Measurements from ENCODE around the gene CDH12.
"Not testable (repeated sequence)": the region's sequence is repeated elsewhere in the genome, so short reads cannot be mapped to it uniquely, and the experiment has no call there.

CDH12 gene

DNA sequence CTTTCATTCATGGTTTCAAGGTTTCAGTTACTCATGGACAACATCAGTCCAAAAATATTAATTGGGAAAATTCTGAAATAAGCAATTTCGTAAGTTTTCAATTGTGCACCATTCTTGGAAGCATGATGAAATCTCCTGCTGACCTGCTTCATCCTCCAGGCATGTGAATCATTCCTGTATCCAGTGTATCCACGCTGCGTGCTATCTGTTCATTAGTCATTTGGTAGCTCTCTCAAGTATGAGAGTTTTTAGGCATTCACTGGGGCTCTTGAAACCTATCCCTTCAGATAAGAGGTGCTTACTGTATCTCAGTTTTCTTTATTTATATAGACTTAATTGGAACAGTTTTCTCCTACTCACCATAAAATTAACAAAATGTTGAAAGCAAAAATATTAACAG lies 293.0 kb downstream of the CDH12 start:
- DNase-seq (ENCODE audit: low read depth in 3 of 3), result no peak

- no peak for DNase-seq (ENCODE audit: low read depth in 3 of 3)
Observed at GRCh38 chr5:22557251-22557650, 295.9 kb downstream of the CDH12 start.

- DNase-seq (ENCODE audit: low read depth in 3 of 3), result no peak
Observed at GRCh38 chr5:22554475-22554874, 298.7 kb downstream of the CDH12 start.

GRCh38 chr5:22549876-22550671 lies 303.1 kb downstream of the CDH12 start:
- DNase-seq (ENCODE audit: low read depth in 3 of 3), result no peak

DNA sequence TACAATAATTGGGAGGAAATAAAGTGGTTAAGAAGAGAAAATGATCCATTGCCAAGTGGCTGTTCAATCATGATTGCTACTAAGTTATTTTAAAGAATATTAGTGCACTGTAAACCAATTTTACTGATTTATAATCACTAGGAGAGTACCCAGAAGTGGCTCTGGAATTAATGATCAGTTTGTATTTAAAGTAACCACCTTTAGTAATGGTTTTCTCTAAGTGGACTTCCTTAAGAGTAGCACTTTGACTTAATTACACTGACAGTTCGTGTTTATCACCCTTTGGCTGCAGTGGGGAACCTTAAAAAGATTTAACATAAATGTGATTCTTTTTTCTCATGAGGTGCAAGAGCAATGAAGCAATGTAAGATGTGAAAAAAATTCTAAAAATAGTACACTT lies 310.8 kb downstream of the CDH12 start:
- no peak for DNase-seq (ENCODE audit: low read depth in 3 of 3)

DNA sequence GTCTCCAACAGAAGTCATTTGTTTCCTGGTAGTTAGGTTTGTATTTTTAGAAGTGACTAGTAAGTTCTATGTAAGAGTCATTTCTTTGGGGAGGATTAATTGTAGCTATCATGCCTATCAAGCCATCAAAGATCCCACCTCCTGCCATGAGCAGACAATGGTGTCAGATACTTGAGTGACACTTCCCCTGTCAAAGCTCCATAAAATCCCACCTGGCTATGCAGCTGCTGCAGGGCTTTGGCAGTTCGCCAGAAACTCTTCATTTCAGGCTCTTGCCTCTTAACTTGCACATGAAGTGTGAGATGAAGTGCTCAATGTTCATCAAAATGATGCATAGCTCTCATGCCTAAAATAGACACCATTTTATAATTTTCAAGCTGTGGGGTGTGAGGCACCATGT lies 312.1 kb downstream of the CDH12 start:
- no peak for DNase-seq (ENCODE audit: low read depth in 3 of 3)

- DNase-seq (ENCODE audit: low read depth in 3 of 3), result no peak
Observed at GRCh38 chr5:22539762-22540161, 313.4 kb downstream of the CDH12 start.

DNA sequence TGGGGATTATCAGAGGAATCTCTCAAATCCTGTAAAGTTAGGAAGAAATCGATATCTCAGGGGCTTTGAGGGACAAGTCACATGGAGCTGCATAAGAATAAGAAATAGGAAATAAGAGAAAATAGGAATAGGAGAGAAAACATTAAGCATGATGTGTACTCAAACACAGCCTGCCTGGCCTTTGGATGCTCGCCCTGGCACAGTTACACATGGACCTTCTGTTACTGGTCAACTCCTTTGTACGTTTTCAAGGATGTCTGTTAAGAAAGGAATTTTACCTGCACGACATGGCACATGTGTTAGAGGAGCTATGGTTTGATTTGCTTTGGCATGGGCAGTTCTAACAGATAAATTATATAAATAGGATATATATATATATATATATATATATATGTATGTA lies 321.2 kb downstream of the CDH12 start:
- no peak for DNase-seq (ENCODE audit: low read depth in 3 of 3)

GRCh38 chr5:22521521-22521920 lies 331.6 kb downstream of the CDH12 start:
- no peak for DNase-seq (ENCODE audit: low read depth in 3 of 3)

DNA sequence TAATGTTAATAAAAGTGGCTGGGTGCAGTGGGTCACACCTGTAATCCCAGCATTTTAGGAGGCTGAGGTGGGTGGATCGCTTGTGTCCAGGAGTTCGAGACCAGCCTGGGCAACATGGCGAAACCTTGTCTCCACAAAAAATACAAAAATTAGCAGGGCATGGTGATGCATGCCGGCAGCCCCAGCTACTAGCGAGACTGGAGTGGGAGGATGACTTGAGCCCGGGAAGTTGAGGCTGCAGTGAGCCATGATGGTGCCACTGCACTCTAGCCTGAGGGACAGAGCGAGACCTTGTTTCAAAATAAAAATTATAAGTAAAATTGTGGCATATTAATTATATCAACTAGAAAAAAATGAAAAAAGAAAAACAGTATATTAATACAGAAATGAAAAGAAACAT lies 336.6 kb downstream of the CDH12 start:
- DNase-seq (ENCODE audit: low read depth in 3 of 3), result not testable (repeated sequence)

GRCh38 chr5:22514231-22514630 lies 338.9 kb downstream of the CDH12 start:
- DNase-seq (ENCODE audit: low read depth in 3 of 3), result no peak

GRCh38 chr5:22505891-22506290 lies 347.3 kb downstream of the CDH12 start:
- DNase-seq (ENCODE audit: low read depth in 3 of 3), result no peak

DNA sequence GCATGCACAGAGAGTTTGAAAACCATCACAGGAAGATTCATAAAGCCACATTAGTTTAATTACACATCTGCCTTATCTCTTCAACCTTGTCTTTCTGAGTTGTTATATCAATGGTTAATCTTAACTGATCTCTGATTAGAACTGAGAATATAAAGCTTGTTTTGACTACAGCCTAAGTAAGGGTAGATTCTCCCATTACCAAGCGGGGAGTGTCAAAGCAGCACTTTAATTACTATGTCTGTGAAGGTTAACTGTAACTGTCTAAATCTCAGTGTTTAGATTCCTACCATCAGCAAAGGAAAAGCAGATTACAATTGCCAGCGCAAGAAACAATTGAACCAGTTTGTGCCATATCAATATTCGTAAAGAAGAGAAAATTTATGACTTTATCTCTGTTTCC lies 348.7 kb downstream of the CDH12 start:
- no peak for DNase-seq (ENCODE audit: low read depth in 3 of 3)

GRCh38 chr5:22500556-22500955 lies 352.6 kb downstream of the CDH12 start:
- no peak for DNase-seq (ENCODE audit: low read depth in 3 of 3)

DNA sequence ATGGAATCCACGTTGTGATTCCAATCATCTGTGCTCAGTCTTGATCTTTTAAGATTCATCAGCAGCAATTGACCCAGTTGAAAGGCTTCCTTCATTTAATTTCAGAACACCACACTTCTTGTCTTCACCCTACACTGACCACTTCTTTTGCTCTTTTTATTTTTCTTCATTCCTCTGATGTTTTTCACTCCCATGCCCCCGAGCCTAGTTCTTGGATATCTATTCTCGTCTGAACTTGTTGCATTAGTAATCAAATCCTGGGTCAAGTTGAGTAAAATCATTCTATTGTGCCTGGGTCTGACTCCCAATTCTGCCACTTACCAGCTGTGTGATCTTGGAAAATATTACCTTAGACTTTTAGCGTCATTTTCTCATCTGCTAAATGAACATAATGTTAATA lies 356.5 kb downstream of the CDH12 start:
- DNase-seq (ENCODE audit: low read depth in 3 of 3), result no peak

- no peak for DNase-seq (ENCODE audit: low read depth in 3 of 3)
Observed at GRCh38 chr5:22495016-22495720, 358.0 kb downstream of the CDH12 start.

GRCh38 chr5:22488427-22488826 lies 364.7 kb downstream of the CDH12 start:
- no peak for DNase-seq (ENCODE audit: low read depth in 3 of 3)

DNA sequence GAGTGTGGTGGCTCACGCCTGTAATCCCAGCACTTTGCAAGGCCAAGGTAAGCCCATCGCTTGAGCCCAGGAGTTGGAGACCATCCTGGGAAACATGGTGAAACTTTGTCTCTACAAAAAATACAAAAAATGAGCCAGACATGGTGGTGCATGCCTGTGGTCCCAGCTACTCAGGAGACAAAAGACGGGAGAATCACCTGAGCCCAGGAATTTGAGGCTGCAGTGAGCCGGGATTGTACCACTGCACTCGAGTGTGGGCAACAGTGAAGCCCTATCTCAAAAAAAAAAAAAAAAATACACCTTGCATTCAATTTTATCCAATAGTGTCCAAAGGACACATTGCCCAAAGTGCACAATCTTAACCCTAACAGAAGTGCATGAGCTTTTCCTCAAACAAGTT lies 372.8 kb downstream of the CDH12 start:
- DNase-seq (ENCODE audit: low read depth in 3 of 3), result no peak

DNA sequence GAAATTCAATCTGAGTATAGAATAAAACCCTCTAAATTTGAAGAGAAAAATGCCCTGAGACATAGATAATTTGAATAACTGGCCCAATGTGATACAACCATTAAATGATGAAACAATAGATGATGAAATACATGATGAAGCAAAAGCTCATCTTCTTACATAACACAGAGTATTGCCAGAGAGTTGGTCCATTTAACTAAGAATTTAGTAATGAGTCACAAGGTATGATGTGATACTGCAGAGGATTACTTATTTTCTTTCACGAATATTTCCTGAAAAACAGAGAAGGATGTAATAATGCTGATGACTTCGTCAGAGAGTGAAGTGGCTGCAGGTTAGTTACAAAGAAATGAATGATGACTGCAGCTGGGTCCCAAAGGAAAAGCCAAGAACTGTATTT lies 379.3 kb downstream of the CDH12 start:
- no peak for DNase-seq (ENCODE audit: low read depth in 3 of 3)

- DNase-seq (ENCODE audit: low read depth in 3 of 3), result no peak
Observed at GRCh38 chr5:22471154-22471553, 382.0 kb downstream of the CDH12 start.

DNA sequence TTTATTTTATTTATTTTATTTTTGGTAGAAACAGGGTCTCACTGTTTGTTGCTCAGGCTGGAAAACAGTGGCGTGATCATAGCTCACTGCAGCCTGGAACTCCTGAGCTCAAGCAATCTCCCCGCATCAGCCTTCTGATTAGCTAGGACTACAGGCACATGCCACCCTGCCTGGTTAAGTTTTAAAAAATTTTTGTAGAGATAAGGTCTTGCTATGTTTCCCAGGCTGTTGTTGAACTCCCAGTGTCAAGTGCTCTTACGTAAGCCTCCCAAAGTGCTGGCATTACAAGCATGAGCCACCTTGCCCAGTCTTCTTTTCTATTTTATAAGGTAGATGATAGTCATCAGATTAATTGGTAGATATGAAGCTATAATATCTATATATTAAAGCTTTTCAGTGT lies 382.7 kb downstream of the CDH12 start:
- DNase-seq (ENCODE audit: low read depth in 3 of 3), result no peak

DNA sequence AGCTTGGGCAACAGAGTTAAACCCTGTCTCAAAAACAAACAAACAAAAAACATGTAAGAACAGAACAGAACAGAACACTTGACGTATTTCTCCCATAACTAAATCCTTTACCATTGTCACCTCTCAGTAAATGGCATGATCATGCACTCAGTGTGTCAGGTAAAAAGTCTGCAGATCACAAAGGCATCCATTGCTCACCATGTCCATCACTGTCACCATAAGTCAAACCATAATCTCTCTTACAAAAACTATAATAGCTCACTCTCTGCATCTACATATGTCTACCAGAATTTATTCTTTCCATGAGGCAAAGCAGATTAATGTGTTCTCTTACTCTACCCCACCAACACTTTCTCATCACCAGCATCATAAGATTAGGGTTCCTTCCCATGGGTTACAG lies 387.5 kb downstream of the CDH12 start:
- DNase-seq (ENCODE audit: low read depth in 3 of 3), result no peak

DNA sequence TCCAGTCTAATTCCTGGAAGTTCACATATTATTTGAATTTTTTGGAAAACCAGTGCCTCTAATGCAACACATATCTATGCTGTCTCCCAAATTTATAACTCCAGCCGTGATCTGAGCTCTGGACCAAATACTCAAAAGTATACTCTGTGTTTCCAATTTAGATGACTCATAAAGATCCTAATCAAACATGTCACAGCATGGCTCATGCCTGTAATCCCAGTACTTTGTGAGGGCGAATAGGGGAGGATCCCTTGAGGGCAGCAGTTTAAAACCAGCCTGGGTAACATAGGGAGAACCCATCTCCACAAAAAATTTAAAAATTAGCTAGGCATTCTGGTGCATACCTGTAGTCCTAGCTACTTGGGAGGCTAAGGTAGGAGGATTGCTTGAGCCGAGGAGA lies 388.0 kb downstream of the CDH12 start:
- no peak for DNase-seq (ENCODE audit: low read depth in 3 of 3)

DNA sequence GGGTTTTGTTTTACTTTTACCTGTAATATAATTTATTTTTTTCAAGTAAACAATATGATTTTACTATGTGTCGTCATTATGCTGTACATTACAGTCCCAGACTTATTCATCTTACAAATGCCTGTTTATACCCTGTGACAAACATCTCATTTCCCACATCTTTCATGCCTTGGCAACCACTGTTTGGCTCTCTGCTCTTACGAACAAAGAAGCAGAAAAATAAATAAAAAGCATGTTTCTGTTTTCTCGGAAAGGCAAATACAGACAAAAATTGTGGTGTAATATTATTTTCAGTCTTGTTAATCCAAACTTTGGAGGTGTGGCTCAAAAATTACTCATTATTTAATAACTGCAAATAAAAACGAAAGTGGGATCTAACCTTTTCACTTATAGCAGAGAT lies 393.0 kb downstream of the CDH12 start:
- DNase-seq (ENCODE audit: low read depth in 3 of 3), result no peak

All from stimulated activated CD4-positive, alpha-beta T cell treated with anti-CD3 and anti-CD28 coated beads, TNF-alpha, amount 100 ng/mL, for 24 hours (primary cell).